CD14-positive monocyte (primary cell): ENCODE measurements around the gene COL26A1. TPM values are rescaled to one million over a fixed set of nuclear protein-coding genes. Genes with fewer than 3 reads are reported as not detected.
A peak's percentile ranks its signal among the peaks of the same experiment; 100 is the strongest.

Experiments
- DNase-seq, 3 donors: peaks; one replicate each; pipeline ENCODE4 v3.0.0-alpha.2; 2011 to 2022
- H2AFZ ChIP-seq: 2 replicates; pipeline ENCODE4 v1.6.0; 2012; ENCODE audit warnings: mild to moderate bottlenecking, low read depth, low read length, inconsistent platforms; ENCODE audit not compliant: insufficient read depth, poor library complexity, severe bottlenecking
- H3K27ac ChIP-seq, 2 donors: 1 replicate in 1 of 2; 2 replicates in 1 of 2; pipeline ENCODE4 v1.5.1; 2012 to 2013; ENCODE audit warnings: low read length in 2 of 2, control low read depth in 1 of 2, inconsistent platforms in 1 of 2, low read depth in 1 of 2, mild to moderate bottlenecking in 1 of 2
- H3K27me3 ChIP-seq, 2 donors: one replicate each; pipeline versions ENCODE4 v1.6.0 to v1.6.1; 2011 to 2013; ENCODE audit warnings: low read length in 2 of 2; ENCODE audit not compliant: control insufficient read depth in 2 of 2, insufficient read depth in 2 of 2
- H3K36me3 ChIP-seq, 2 donors: replicated peaks in 1 of 2; 1 replicate in 1 of 2; 2 replicates in 1 of 2; pipeline versions ENCODE4 v1.5.1 to v1.6.1; 2012 to 2013; ENCODE audit warnings: low read length in 2 of 2, control low read depth in 1 of 2, inconsistent platforms in 1 of 2, mild to moderate bottlenecking in 1 of 2; ENCODE audit not compliant: insufficient read depth in 2 of 2, control insufficient read depth in 1 of 2
- H3K4me1 ChIP-seq, 2 donors: 1 replicate in 1 of 2; 2 replicates in 1 of 2; pipeline versions ENCODE4 v1.5.1 to v1.6.1; 2012 to 2013; ENCODE audit warnings: low read length in 2 of 2, control low read depth in 1 of 2, inconsistent platforms in 1 of 2, mild to moderate bottlenecking in 1 of 2, moderate library complexity in 1 of 2; ENCODE audit not compliant: insufficient read depth in 2 of 2, control insufficient read depth in 1 of 2
- H3K4me2 ChIP-seq: replicated peaks from 2 replicates; pipeline ENCODE3; 2012; ENCODE audit warnings: low read length, moderate library complexity, mild to moderate bottlenecking; ENCODE audit not compliant: poor library complexity, severe bottlenecking; ENCODE audit errors: extremely low read depth
- H3K4me3 ChIP-seq, 3 experiments: fragments of 200-600 bp in 1 of 3; sonication (generic) in 1 of 3; replicated peaks in 1 of 3; 1 replicate in 2 of 3; 2 replicates in 1 of 3; pipeline ENCODE4 v1.5.1; 2011 to 2013; ENCODE audit warnings: low read length in 3 of 3, mild to moderate bottlenecking in 3 of 3, control low read depth in 2 of 3, low read depth in 2 of 3, inconsistent platforms in 1 of 3, moderate library complexity in 1 of 3
- H3K79me2 ChIP-seq: 2 replicates; pipeline ENCODE4 v1.6.0; 2012; ENCODE audit warnings: mild to moderate bottlenecking, control low read depth, inconsistent platforms, low read length, moderate library complexity; ENCODE audit not compliant: insufficient read depth
- H3K9ac ChIP-seq: 2 replicates; pipeline ENCODE4 v1.6.0; 2017; ENCODE audit warnings: low read length, mild to moderate bottlenecking; ENCODE audit not compliant: insufficient read depth, poor library complexity, severe bottlenecking
- H3K9me3 ChIP-seq, 2 donors: replicated peaks in 1 of 2; 1 replicate in 1 of 2; 2 replicates in 1 of 2; pipeline versions ENCODE4 v1.5.1 to v1.6.1; 2012 to 2013; ENCODE audit warnings: low read length in 2 of 2, control low read depth in 1 of 2; ENCODE audit not compliant: control insufficient read depth in 1 of 2, insufficient read depth in 1 of 2
- H4K20me1 ChIP-seq: 2 replicates; pipeline ENCODE4 v1.6.0; 2012; ENCODE audit warnings: mild to moderate bottlenecking, low read length, control low read depth, moderate library complexity; ENCODE audit not compliant: insufficient read depth
- H3K27ac Mint-ChIP-seq, 7 donors: one replicate each; pipeline ENCODE4 v1.8.0; 2020; ENCODE audit warnings: mild to moderate bottlenecking in 7 of 7, mixed read lengths in 7 of 7, moderate library complexity in 6 of 7, inconsistent platforms in 2 of 7
- H3K27me3 Mint-ChIP-seq, 3 donors: one replicate each; pipeline ENCODE4 v1.8.0; 2021 to 2022; ENCODE audit warnings: low read depth in 3 of 3, mild to moderate bottlenecking in 3 of 3, mixed read lengths in 3 of 3, moderate library complexity in 3 of 3, inconsistent platforms in 1 of 3
- H3K36me3 Mint-ChIP-seq, 2 donors: one replicate each; pipeline ENCODE4 v1.8.0; 2020; ENCODE audit warnings: mixed read lengths in 2 of 2, inconsistent platforms in 1 of 2, mild to moderate bottlenecking in 1 of 2
- H3K4me1 Mint-ChIP-seq: one replicate; pipeline ENCODE4 v1.8.0; 2020; ENCODE audit warnings: mild to moderate bottlenecking, mixed read lengths
- H3K4me3 Mint-ChIP-seq, 2 donors: one replicate each; pipeline ENCODE4 v1.8.0; 2020; ENCODE audit warnings: mild to moderate bottlenecking in 2 of 2, mixed read lengths in 2 of 2, moderate library complexity in 1 of 2
- H3K9me3 Mint-ChIP-seq, 7 donors: one replicate each; pipeline ENCODE4 v1.8.0; 2020 to 2022; ENCODE audit warnings: mixed read lengths in 7 of 7, mild to moderate bottlenecking in 6 of 7, moderate library complexity in 6 of 7, inconsistent platforms in 2 of 7
- WGBS: methylation state at CpG from one replicate; pipeline ENCODE4 v1.1.5; 2013; ENCODE audit warnings: missing lambda C conversion rate; ENCODE audit not compliant: insufficient coverage; 5-methylcytosine and 5-hydroxymethylcytosine counted together
- intact Hi-C, 2 donors: fragments of 100-400 bp; cut with micrococcal nuclease; formaldehyde crosslinking; loops; one replicate each; pipeline versions ENCODE4 v1.15.0 to v1.15.1; 2023
- polyA plus RNA-seq, 3 donors: library from polyadenylated mRNA; depleted of rRNA in 1 of 3; unstranded in 2 of 3; stranded (reverse) in 1 of 3; fragments of 300-500 nt in 2 of 3; fragments of >200 nt in 1 of 3; fragmentation: Illumina TruSeq in 2 of 3; gene quantifications; 1 replicate in 2 of 3; 2 replicates in 1 of 3; pipeline ENCODE4 v1.2.3, GENCODE V29; 2012 to 2021
- TF ChIP-seq, protein P1 (sequence below): fragments of 200-600 bp; IDR thresholded peaks from one replicate; pipeline ENCODE4 v1.8.0; 2022; ENCODE audit warnings: antibody characterized with exemption, mild to moderate bottlenecking

COL26A1 gene
- polyA plus RNA-seq, 3 donors = not detected

DNA sequence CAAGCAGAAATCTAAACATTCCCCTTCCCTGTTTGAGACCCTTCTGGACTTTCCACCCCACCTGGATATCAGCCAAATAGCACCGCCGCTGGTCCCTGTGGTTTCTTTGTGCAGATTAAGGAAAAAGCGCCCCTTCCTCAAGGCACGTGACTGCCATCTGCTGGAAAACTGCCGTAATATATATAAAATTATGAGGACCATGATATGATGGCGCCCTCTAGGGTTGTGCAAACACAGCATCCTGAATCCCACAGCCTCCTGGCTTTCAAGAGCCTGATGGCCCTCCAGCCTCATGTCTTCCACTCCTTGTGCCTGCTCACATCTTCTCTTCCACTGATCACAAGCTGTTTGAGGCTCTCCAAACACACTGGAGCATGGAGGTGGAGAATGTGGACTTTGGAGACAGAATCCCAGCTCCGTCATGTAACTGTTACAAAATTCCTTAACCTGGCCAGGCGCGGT, 145.1 kb downstream of the COL26A1 start:
- Histone ChIP-seq H3K4me1 (peaks cover 3 to 8% of the 10 kb centered on the region in 2 donors), H2AFZ (no peak overlapping the region), H3K9ac (no peak overlapping the region), H3K4me3 (no peak overlapping the region), H4K20me1 (no peaks in the 10 kb centered on the region), H3K36me3 (no peaks in the 10 kb centered on the region), H3K27ac (no peak overlapping the region), H3K4me2 (no peak overlapping the region), H3K27me3 (no peaks in the 10 kb centered on the region), H3K79me2 (no peaks in the 10 kb centered on the region), H3K9me3 (no peaks in the 10 kb centered on the region)
- DNase-seq = peak in 1 of 3 donors; percentile 22
- WGBS = 40% methylated on average over 2 of the region's 9 CpGs
- Mint-ChIP-seq H3K27me3 (peaks cover 9 to 14% (median 12%) of the 10 kb centered on the region in 3 donors), H3K4me3 (no peak overlapping the region), H3K9me3 (no peaks in the 10 kb centered on the region), H3K36me3 (no peaks in the 10 kb centered on the region), H3K4me1 (peaks cover 11% of the 10 kb centered on the region), H3K27ac (no peak overlapping the region)
- TF ChIP-seq, protein P1, sequence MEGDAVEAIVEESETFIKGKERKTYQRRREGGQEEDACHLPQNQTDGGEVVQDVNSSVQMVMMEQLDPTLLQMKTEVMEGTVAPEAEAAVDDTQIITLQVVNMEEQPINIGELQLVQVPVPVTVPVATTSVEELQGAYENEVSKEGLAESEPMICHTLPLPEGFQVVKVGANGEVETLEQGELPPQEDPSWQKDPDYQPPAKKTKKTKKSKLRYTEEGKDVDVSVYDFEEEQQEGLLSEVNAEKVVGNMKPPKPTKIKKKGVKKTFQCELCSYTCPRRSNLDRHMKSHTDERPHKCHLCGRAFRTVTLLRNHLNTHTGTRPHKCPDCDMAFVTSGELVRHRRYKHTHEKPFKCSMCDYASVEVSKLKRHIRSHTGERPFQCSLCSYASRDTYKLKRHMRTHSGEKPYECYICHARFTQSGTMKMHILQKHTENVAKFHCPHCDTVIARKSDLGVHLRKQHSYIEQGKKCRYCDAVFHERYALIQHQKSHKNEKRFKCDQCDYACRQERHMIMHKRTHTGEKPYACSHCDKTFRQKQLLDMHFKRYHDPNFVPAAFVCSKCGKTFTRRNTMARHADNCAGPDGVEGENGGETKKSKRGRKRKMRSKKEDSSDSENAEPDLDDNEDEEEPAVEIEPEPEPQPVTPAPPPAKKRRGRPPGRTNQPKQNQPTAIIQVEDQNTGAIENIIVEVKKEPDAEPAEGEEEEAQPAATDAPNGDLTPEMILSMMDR = peak; percentile 43
- intact Hi-C loops = no loop called here

DNA sequence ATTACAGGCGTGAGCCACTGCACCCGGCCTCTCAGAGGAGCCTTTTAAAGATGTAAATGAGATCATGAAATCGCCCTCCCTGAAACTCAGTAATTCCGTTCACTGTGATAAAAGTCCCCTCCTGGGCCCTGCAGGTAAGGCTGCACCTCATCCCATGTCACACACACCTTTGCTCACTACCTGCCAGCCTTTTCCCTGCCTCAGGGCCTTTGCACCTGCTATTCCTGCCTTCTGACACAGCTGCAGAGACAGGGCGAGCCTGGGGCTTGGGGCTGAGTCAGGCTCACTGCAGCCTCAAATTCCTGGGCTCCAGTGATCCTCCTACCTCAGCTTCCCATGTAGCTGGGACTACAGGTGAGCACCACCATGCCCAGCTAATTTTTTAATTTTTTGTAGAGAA, 147.6 kb downstream of the COL26A1 start:
- H3K4me3 Mint-ChIP-seq = no peak overlapping the region
- intact Hi-C loops = no loop called here
- peaks cover 9 to 18% (median 16%) of the 10 kb centered on the region in 3 donors for H3K27me3 Mint-ChIP-seq

More for the DNA sequence above, 147.6 kb downstream of the COL26A1 start:
- no peaks in the 10 kb centered on the region for H4K20me1 ChIP-seq
- 92% methylated on average over 2 of the region's 5 CpGs for WGBS
- H3K79me2 ChIP-seq = no peaks in the 10 kb centered on the region
- no peak for DNase-seq
- no peak overlapping the region for H3K4me2 ChIP-seq
- Mint-ChIP-seq H3K4me1 (peaks cover 3% of the 10 kb centered on the region), H3K27ac (peak overlapping the region in 1 of 7 donors; percentile 14), H3K36me3 (no peaks in the 10 kb centered on the region), H3K9me3 (no peaks in the 10 kb centered on the region)
- no peak overlapping the region for H3K4me3 ChIP-seq
- H3K27me3 ChIP-seq = peaks cover 0 to 4% of the 10 kb centered on the region in 2 donors
- H2AFZ ChIP-seq = no peak overlapping the region
- no peaks in the 10 kb centered on the region for H3K9me3 ChIP-seq
- H3K4me1 ChIP-seq = no peaks in the 10 kb centered on the region
- H3K9ac ChIP-seq = no peak overlapping the region
- H3K27ac ChIP-seq = no peak overlapping the region
- TF ChIP-seq, protein P1 = no peak
- H3K36me3 ChIP-seq = no peaks in the 10 kb centered on the region
